Measurements from ENCODE around the gene ESF1.
A peak's percentile ranks its signal among the peaks of the same experiment; 100 is the strongest.

- TF ChIP-seq POLR2A (IDR thresholded peaks at IDR 0.05): no peak
- TF ChIP-seq, protein P1, sequence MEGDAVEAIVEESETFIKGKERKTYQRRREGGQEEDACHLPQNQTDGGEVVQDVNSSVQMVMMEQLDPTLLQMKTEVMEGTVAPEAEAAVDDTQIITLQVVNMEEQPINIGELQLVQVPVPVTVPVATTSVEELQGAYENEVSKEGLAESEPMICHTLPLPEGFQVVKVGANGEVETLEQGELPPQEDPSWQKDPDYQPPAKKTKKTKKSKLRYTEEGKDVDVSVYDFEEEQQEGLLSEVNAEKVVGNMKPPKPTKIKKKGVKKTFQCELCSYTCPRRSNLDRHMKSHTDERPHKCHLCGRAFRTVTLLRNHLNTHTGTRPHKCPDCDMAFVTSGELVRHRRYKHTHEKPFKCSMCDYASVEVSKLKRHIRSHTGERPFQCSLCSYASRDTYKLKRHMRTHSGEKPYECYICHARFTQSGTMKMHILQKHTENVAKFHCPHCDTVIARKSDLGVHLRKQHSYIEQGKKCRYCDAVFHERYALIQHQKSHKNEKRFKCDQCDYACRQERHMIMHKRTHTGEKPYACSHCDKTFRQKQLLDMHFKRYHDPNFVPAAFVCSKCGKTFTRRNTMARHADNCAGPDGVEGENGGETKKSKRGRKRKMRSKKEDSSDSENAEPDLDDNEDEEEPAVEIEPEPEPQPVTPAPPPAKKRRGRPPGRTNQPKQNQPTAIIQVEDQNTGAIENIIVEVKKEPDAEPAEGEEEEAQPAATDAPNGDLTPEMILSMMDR (IDR thresholded peaks at IDR 0.05): peak; percentile 49 to 67 (median 59)
Measured at GRCh38 chr20:13819885-13820645, 35.3 kb upstream of the ESF1 start.

Measured in upper lobe of left lung (tissue), 4 donors.